ENCODE measurements around the gene DZIP1L. TPM values are rescaled to one million over a fixed set of nuclear protein-coding genes. Genes with fewer than 3 reads are reported as not detected.

Gene DZIP1L
- total and polyA plus RNA-seq, 2 donors (not counting 3 experiments of a cell fraction or from before 2014, with no cell fraction given): 3.0 to 17.9 TPM

DNA sequence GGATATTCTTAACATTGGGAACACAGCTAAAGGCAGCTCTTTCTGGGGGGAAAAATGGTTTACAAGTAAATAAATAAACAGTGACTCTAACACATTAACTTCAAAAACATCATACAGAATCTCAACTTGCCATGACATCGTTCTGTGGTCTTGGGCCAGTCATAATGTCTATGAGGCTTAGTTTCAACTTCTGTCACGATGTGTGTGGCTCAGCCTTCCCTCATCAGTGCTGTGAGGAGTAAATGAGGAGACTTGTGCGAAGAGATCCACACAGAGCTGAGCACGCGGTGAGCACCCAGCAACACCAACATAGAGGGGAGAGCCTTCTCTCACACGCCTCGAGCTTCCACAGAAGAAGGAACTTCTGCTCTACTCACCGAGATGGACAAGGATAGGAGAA, 49.0 kb downstream of the DZIP1L start:
- H3K79me2 ChIP-seq (ENCODE audit: control insufficient read depth, insufficient read depth, low read length): no peaks in the 10 kb centered on the region
- CTCF ChIA-PET: interaction anchor here (1.6 to 5.5 kb wide), 3 partner anchors 49 to 53 kb away, joined by 4 to 69 read pairs (median 5); partner anchors contain the start of gene DZIP1L
- POLR2A ChIA-PET: no interaction called here
- H3K36me3 ChIP-seq (ENCODE audit: control insufficient read depth in 2 of 2, extremely low read depth in 1 of 2, insufficient read depth in 2 of 2, low read length in 2 of 2): no peaks in the 10 kb centered on the region
- dilution Hi-C loops (cut with MboI; ENCODE audit: extremely low pct_ligation_motif_present, low sequenced_read_pairs): no loop called here
- H3K4me1 ChIP-seq (ENCODE audit: control insufficient read depth, extremely low read depth, insufficient read depth, low read length): no peaks in the 10 kb centered on the region
- H3K27me3 ChIP-seq (ENCODE audit: control insufficient read depth in 2 of 2, insufficient read depth in 2 of 2, low read length in 2 of 2): no peaks in the 10 kb centered on the region
- intact Hi-C loops (cut with micrococcal nuclease): loop anchor here (5.0 kb wide), 2 partner anchors 106 to 351 kb away; partner anchors contain the start of gene DBR1
- no peak overlapping the region for H3K27ac ChIP-seq (ENCODE audit: insufficient read depth, low read depth, low read length)
- H3K4me3 ChIP-seq (replicated peaks in 1 of 3; ENCODE audit: insufficient read depth in 1 of 3, low read depth in 1 of 3, low read length in 3 of 3): no peak overlapping the region
- DNase-seq (ENCODE audit: low read depth, low spot score) (no peak), FAIRE-seq (no peak)
- no TSS peak for BruUV-seq (replicated peaks)
- H3K9me1 ChIP-seq (replicated peaks; ENCODE audit: control insufficient read depth, extremely low read depth, insufficient read depth, low read length): no peaks in the 10 kb centered on the region
- H3K9ac ChIP-seq (replicated peaks; ENCODE audit: extremely low read depth, insufficient read depth, low read length): no peak overlapping the region
- no peak overlapping the region for H3K4me2 ChIP-seq (ENCODE audit: insufficient read depth, low read length)
- no peaks in the 10 kb centered on the region for H4K20me1 ChIP-seq (replicated peaks; ENCODE audit: control insufficient read depth, extremely low read depth, insufficient read depth, low read length)
- no peak for TF ChIP-seq GATA2 (IDR thresholded peaks at IDR 0.05; ENCODE audit: insufficient read depth, insufficient read length, low read depth, low read length)
- TF ChIP-seq EZH2 (IDR thresholded peaks at IDR 0.05; ENCODE audit: borderline replicate concordance, low read depth, low read length, severe bottlenecking): no peak
- TF ChIP-seq MYC (IDR thresholded peaks at IDR 0.05; ENCODE audit: low read depth, low read length): no peak
- TF ChIP-seq JUN (IDR thresholded peaks at IDR 0.05; ENCODE audit: borderline replicate concordance, insufficient read depth, insufficient read length, low read depth): no peak
- TF ChIP-seq POLR2AphosphoS5 (IDR thresholded peaks at IDR 0.05; ENCODE audit: insufficient read depth, low read depth, low read length): no peak
- TF ChIP-seq, protein P1, sequence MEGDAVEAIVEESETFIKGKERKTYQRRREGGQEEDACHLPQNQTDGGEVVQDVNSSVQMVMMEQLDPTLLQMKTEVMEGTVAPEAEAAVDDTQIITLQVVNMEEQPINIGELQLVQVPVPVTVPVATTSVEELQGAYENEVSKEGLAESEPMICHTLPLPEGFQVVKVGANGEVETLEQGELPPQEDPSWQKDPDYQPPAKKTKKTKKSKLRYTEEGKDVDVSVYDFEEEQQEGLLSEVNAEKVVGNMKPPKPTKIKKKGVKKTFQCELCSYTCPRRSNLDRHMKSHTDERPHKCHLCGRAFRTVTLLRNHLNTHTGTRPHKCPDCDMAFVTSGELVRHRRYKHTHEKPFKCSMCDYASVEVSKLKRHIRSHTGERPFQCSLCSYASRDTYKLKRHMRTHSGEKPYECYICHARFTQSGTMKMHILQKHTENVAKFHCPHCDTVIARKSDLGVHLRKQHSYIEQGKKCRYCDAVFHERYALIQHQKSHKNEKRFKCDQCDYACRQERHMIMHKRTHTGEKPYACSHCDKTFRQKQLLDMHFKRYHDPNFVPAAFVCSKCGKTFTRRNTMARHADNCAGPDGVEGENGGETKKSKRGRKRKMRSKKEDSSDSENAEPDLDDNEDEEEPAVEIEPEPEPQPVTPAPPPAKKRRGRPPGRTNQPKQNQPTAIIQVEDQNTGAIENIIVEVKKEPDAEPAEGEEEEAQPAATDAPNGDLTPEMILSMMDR (IDR thresholded peaks at IDR 0.05; ENCODE audit: extremely low read depth in 1 of 2, insufficient read depth in 1 of 2, low read depth in 1 of 2, low read length in 2 of 2): no peak
- no peak for TF ChIP-seq FOS (IDR thresholded peaks at IDR 0.05; ENCODE audit: borderline replicate concordance, insufficient read depth, low read length)
- TF ChIP-seq, protein P2, sequence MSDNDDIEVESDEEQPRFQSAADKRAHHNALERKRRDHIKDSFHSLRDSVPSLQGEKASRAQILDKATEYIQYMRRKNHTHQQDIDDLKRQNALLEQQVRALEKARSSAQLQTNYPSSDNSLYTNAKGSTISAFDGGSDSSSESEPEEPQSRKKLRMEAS (IDR thresholded peaks at IDR 0.05; ENCODE audit: insufficient read depth, insufficient read length): no peak
- no peak for TF ChIP-seq POLR2A (IDR thresholded peaks at IDR 0.05; ENCODE audit: low read depth, low read length)
- no peak overlapping the region for H2AFZ ChIP-seq (ENCODE audit: low read depth, low read length)
- H3K9me3 ChIP-seq (replicated peaks; ENCODE audit: control insufficient read depth, insufficient read depth, low read length): no peaks in the 10 kb centered on the region

All from endothelial cell of umbilical vein (primary cell).